GM21367 (cell line): Measurements from ENCODE around the gene SWSAP1.
"Not testable (repeated sequence)": the region's sequence is repeated elsewhere in the genome, so short reads cannot be mapped to it uniquely, and the experiment has no call there.

Experiments
- ATAC-seq: cut with Tn5 transposase; IDR thresholded peaks from one replicate; pipeline ENCODE4 v1.9.1; 2021; ENCODE audit not compliant: unreplicated experiment

The SWSAP1 gene

GRCh38 chr19:11378319-11379189, 4.1 kb downstream of the SWSAP1 start:
- no peak for ATAC-seq

- ATAC-seq, result not testable (repeated sequence)
These were observed 4.9 kb downstream of the SWSAP1 start for GRCh38 chr19:11379269-11379845.

GRCh38 chr19:11379857-11380350, 5.4 kb downstream of the SWSAP1 start:
- no peak for ATAC-seq

GRCh38 chr19:11380653-11381537, 6.4 kb downstream of the SWSAP1 start:
- peak; percentile 50 for ATAC-seq

GRCh38 chr19:11382898-11383705, 8.6 kb downstream of the SWSAP1 start:
- no peak for ATAC-seq

- ATAC-seq, result no peak
These were observed 9.2 kb downstream of the SWSAP1 start for GRCh38 chr19:11383706-11384048.

- no peak for ATAC-seq
These were observed 10.3 kb downstream of the SWSAP1 start for GRCh38 chr19:11384778-11385129.

- ATAC-seq, result no peak
These were observed 12.9 kb downstream of the SWSAP1 start for GRCh38 chr19:11387162-11388034.

- ATAC-seq, result no peak
These were observed 15.9 kb downstream of the SWSAP1 start for GRCh38 chr19:11390359-11390758.

- ATAC-seq, result no peak
These were observed 16.6 kb downstream of the SWSAP1 start for GRCh38 chr19:11390933-11391680.

- no peak for ATAC-seq
These were observed 22.7 kb downstream of the SWSAP1 start for GRCh38 chr19:11397089-11397610.

GRCh38 chr19:11399667-11400066, 25.2 kb downstream of the SWSAP1 start:
- no peak for ATAC-seq

- ATAC-seq, result no peak
These were observed 26.3 kb downstream of the SWSAP1 start for GRCh38 chr19:11400798-11401197.

- ATAC-seq, result no peak
These were observed 27.5 kb downstream of the SWSAP1 start for GRCh38 chr19:11401808-11402543.

GRCh38 chr19:11404588-11405222, 30.2 kb downstream of the SWSAP1 start:
- ATAC-seq, result no peak

- ATAC-seq, result no peak
These were observed 31.6 kb downstream of the SWSAP1 start for GRCh38 chr19:11405846-11406643.
